Neural cell (in vitro differentiated cells): Measurements from ENCODE around the gene MEAK7. TPM values are rescaled to one million over a fixed set of nuclear protein-coding genes. Genes with fewer than 3 reads are reported as not detected.

Experiments
- H2AFZ ChIP-seq: fragments of 200-600, 300-800 bp; sonication (generic), shearing (Covaris generic); 2 replicates; pipeline ENCODE4 v1.6.0; 2014; ENCODE audit warnings: low read depth, mild to moderate bottlenecking, antibody characterized with exemption, low read length, moderate library complexity
- H3F3A ChIP-seq: fragments of 200-600 bp; shearing (Covaris generic); 2 replicates; pipeline ENCODE4 v1.6.1; 2016; ENCODE audit warnings: mild to moderate bottlenecking, moderate library complexity, mixed read lengths, antibody characterized with exemption, low read length; ENCODE audit not compliant: insufficient read depth, poor library complexity, severe bottlenecking
- H3K27ac ChIP-seq: fragments of 200-600, 300-800 bp; sonication (generic), shearing (Covaris generic); 2 replicates; pipeline ENCODE4 v1.5.1; 2014; ENCODE audit warnings: mild to moderate bottlenecking, low read length, moderate library complexity
- H3K27me3 ChIP-seq: fragments of 300-800, 200-600 bp; sonication (generic), shearing (Covaris generic); 2 replicates; pipeline ENCODE4 v1.6.0; 2014; ENCODE audit warnings: mild to moderate bottlenecking, low read depth, low read length, moderate library complexity; ENCODE audit not compliant: insufficient read depth
- H3K36me3 ChIP-seq: fragments of 300-800, 200-600 bp; sonication (generic), shearing (Covaris generic); 2 replicates; pipeline ENCODE4 v1.5.1; 2014; ENCODE audit warnings: mild to moderate bottlenecking, antibody characterized with exemption, low read length, moderate library complexity; ENCODE audit not compliant: insufficient read depth
- H3K4me2 ChIP-seq: fragments of 300-800, 200-600 bp; sonication (generic), shearing (Covaris generic); 2 replicates; pipeline ENCODE4 v1.6.0; 2014; ENCODE audit warnings: mild to moderate bottlenecking, low read length
- H3K4me3 ChIP-seq: fragments of 300-800, 200-600 bp; sonication (generic), shearing (Covaris generic); 2 replicates; pipeline ENCODE4 v1.5.1; 2014; ENCODE audit warnings: mild to moderate bottlenecking, low read length, moderate library complexity
- H3K79me2 ChIP-seq: fragments of 200-600 bp; shearing (Covaris generic); replicated peaks from 2 replicates; pipeline ENCODE4 v1.6.0; 2014; ENCODE audit warnings: mild to moderate bottlenecking, low read length, moderate library complexity; ENCODE audit not compliant: insufficient read depth
- H3K9ac ChIP-seq: fragments of 300-800, 200-600 bp; sonication (generic), shearing (Covaris generic); 2 replicates; pipeline ENCODE4 v1.6.1; 2016; ENCODE audit warnings: mild to moderate bottlenecking, low read length, mixed read lengths
- H3K9me2 ChIP-seq: fragments of 200-600 bp; shearing (Covaris generic); 2 replicates; pipeline ENCODE4 v1.6.1; 2016; ENCODE audit warnings: mild to moderate bottlenecking, low read length, mixed read lengths; ENCODE audit not compliant: insufficient read depth
- H3K9me3 ChIP-seq: fragments of 200-600, 300-800 bp; sonication (generic), shearing (Covaris generic); 2 replicates; pipeline ENCODE4 v1.6.1; 2016; ENCODE audit warnings: mild to moderate bottlenecking, mixed run types, low read length, moderate library complexity, mixed read lengths
- H4K20me1 ChIP-seq: fragments of 200-600 bp; shearing (Covaris generic); 2 replicates; pipeline ENCODE4 v1.6.1; 2016; ENCODE audit warnings: mild to moderate bottlenecking, mixed run types; ENCODE audit not compliant: insufficient read depth
- EP300 ChIP-seq: fragments of 450-650 bp; conservative IDR thresholded peaks from 2 replicates; pipeline ENCODE4 v1.6.1; 2014; ENCODE audit warnings: antibody characterized with exemption, mild to moderate bottlenecking, moderate library complexity; ENCODE audit not compliant: poor library complexity, severe bottlenecking
- EZH2 ChIP-seq: fragments of 200-600, 300-800 bp; shearing (Covaris generic), sonication (generic); IDR thresholded peaks from 2 replicates; pipeline ENCODE4 v1.6.1; 2014; ENCODE audit warnings: antibody characterized with exemption, low read length, borderline replicate concordance, mild to moderate bottlenecking; ENCODE audit not compliant: insufficient read depth, poor library complexity, severe bottlenecking
- MXI1 ChIP-seq: fragments of 450-650 bp; conservative IDR thresholded peaks from 2 replicates; pipeline ENCODE4 v1.6.1; 2014; ENCODE audit warnings: antibody characterized with exemption, mild to moderate bottlenecking; ENCODE audit not compliant: poor library complexity, severe bottlenecking
- POLR2AphosphoS5 ChIP-seq: IDR thresholded peaks from 2 replicates; pipeline ENCODE4 v1.6.1; 2012
- RAD21 ChIP-seq: fragments of 450-650 bp; conservative IDR thresholded peaks from 2 replicates; pipeline ENCODE4 v1.6.1; 2014; ENCODE audit warnings: antibody characterized with exemption, mild to moderate bottlenecking, moderate library complexity
- SMC3 ChIP-seq: fragments of 450-650 bp; conservative IDR thresholded peaks from 2 replicates; pipeline ENCODE4 v1.6.1; 2014; ENCODE audit warnings: antibody characterized with exemption, mild to moderate bottlenecking, moderate library complexity; ENCODE audit not compliant: poor library complexity
- TAF1 ChIP-seq: IDR thresholded peaks from 2 replicates; pipeline ENCODE4 v1.6.1; 2012; ENCODE audit warnings: low read depth
- polyA plus RNA-seq: library from polyadenylated mRNA; depleted of rRNA; stranded (reverse); fragments of >200 nt; gene quantifications from 2 replicates; pipeline ENCODE4 v1.2.3, GENCODE V29; 2014
- TF ChIP-seq, protein P1 (sequence below): fragments of 450-650 bp; IDR thresholded peaks from 2 replicates; pipeline ENCODE4 v1.5.1; 2014; ENCODE audit warnings: antibody characterized with exemption, mild to moderate bottlenecking, moderate library complexity; ENCODE audit not compliant: poor library complexity, severe bottlenecking
- TF ChIP-seq, protein P2 (sequence below): IDR thresholded peaks from 2 replicates; pipeline ENCODE4 v1.6.1; 2012; ENCODE audit warnings: borderline replicate concordance

The MEAK7 gene
- polyA plus RNA-seq, 1 donor from 2014 or later: 12.4 TPM

- no peak overlapping the region for H2AFZ ChIP-seq
These were observed 39.7 kb upstream of the MEAK7 start for GRCh38 chr16:84544031-84544773.

DNA sequence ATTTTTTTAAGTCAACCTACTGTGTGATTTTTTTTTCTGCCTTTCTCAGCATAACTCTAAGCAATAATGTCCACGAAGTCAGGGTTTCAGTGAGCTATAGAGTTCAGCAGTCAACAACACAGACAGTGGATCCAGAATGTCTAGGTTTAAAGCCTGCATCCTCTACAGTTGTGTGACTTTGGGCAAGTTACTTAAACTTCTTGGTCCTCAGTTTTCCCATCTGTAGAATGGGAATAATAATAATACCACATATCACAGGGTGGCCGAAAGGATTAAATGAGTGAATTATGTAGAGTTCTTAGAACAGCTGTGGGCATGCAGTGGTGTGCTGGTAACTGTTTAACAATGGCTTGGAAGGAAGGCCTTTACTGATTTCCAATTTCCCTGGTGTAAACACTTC, 38.8 kb upstream of the MEAK7 start:
- Histone ChIP-seq H3K9me3 (no peaks in the 10 kb centered on the region), H3F3A (no peaks in the 10 kb centered on the region), H3K27ac (no peak overlapping the region), H3K79me2 (no peaks in the 10 kb centered on the region), H3K4me3 (no peak overlapping the region), H3K27me3 (no peaks in the 10 kb centered on the region), H3K9me2 (no peaks in the 10 kb centered on the region), H3K36me3 (no peaks in the 10 kb centered on the region), H2AFZ (no peak overlapping the region), H4K20me1 (no peaks in the 10 kb centered on the region), H3K9ac (no peak overlapping the region), H3K4me2 (no peak overlapping the region)
- TF ChIP-seq POLR2AphosphoS5 (no peak), EZH2 (no peak), EP300 (no peak), RAD21 (no peak), TAF1 (no peak), MXI1 (no peak), SMC3 (no peak)
- TF ChIP-seq, protein P1, sequence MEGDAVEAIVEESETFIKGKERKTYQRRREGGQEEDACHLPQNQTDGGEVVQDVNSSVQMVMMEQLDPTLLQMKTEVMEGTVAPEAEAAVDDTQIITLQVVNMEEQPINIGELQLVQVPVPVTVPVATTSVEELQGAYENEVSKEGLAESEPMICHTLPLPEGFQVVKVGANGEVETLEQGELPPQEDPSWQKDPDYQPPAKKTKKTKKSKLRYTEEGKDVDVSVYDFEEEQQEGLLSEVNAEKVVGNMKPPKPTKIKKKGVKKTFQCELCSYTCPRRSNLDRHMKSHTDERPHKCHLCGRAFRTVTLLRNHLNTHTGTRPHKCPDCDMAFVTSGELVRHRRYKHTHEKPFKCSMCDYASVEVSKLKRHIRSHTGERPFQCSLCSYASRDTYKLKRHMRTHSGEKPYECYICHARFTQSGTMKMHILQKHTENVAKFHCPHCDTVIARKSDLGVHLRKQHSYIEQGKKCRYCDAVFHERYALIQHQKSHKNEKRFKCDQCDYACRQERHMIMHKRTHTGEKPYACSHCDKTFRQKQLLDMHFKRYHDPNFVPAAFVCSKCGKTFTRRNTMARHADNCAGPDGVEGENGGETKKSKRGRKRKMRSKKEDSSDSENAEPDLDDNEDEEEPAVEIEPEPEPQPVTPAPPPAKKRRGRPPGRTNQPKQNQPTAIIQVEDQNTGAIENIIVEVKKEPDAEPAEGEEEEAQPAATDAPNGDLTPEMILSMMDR: no peak
- TF ChIP-seq, protein P2, sequence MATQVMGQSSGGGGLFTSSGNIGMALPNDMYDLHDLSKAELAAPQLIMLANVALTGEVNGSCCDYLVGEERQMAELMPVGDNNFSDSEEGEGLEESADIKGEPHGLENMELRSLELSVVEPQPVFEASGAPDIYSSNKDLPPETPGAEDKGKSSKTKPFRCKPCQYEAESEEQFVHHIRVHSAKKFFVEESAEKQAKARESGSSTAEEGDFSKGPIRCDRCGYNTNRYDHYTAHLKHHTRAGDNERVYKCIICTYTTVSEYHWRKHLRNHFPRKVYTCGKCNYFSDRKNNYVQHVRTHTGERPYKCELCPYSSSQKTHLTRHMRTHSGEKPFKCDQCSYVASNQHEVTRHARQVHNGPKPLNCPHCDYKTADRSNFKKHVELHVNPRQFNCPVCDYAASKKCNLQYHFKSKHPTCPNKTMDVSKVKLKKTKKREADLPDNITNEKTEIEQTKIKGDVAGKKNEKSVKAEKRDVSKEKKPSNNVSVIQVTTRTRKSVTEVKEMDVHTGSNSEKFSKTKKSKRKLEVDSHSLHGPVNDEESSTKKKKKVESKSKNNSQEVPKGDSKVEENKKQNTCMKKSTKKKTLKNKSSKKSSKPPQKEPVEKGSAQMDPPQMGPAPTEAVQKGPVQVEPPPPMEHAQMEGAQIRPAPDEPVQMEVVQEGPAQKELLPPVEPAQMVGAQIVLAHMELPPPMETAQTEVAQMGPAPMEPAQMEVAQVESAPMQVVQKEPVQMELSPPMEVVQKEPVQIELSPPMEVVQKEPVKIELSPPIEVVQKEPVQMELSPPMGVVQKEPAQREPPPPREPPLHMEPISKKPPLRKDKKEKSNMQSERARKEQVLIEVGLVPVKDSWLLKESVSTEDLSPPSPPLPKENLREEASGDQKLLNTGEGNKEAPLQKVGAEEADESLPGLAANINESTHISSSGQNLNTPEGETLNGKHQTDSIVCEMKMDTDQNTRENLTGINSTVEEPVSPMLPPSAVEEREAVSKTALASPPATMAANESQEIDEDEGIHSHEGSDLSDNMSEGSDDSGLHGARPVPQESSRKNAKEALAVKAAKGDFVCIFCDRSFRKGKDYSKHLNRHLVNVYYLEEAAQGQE: no peak

More at GRCh38 chr16:84544031-84544773, 39.7 kb upstream of the MEAK7 start:
- Histone ChIP-seq H3K36me3 (no peaks in the 10 kb centered on the region), H3F3A (no peaks in the 10 kb centered on the region), H3K27ac (no peak overlapping the region), H3K9me3 (no peaks in the 10 kb centered on the region), H4K20me1 (no peaks in the 10 kb centered on the region), H3K27me3 (no peaks in the 10 kb centered on the region), H3K4me2 (no peak overlapping the region), H3K9me2 (no peaks in the 10 kb centered on the region), H3K9ac (no peak overlapping the region), H3K4me3 (no peak overlapping the region), H3K79me2 (no peaks in the 10 kb centered on the region)
- TF ChIP-seq MXI1 (no peak), RAD21 (no peak), POLR2AphosphoS5 (no peak), SMC3 (no peak), EP300 (no peak), TAF1 (no peak), EZH2 (no peak)
- TF ChIP-seq, protein P1: no peak
- TF ChIP-seq, protein P2: no peak
